Suprapubic skin (tissue), 3 donors: ENCODE results near the gene ZNF467.

ENCODE experiments used
- POLR2AphosphoS5 ChIP-seq, 3 donors: sonication (generic); formaldehyde crosslinking; IDR thresholded peaks; one replicate each; pipeline ENCODE4 v1.6.1; 2017; ENCODE audit warnings: antibody characterized with exemption in 3 of 3
- TF ChIP-seq, protein P1 (sequence below), 2 donors: fragments of 200-600 bp in 1 of 2; fragments of 450-650 bp in 1 of 2; sonication (generic) in 1 of 2; IDR thresholded peaks; one replicate each; pipeline ENCODE4 v1.5.1; 2016 to 2019; ENCODE audit warnings: antibody characterized with exemption in 2 of 2, mild to moderate bottlenecking in 1 of 2, moderate library complexity in 1 of 2

DNA sequence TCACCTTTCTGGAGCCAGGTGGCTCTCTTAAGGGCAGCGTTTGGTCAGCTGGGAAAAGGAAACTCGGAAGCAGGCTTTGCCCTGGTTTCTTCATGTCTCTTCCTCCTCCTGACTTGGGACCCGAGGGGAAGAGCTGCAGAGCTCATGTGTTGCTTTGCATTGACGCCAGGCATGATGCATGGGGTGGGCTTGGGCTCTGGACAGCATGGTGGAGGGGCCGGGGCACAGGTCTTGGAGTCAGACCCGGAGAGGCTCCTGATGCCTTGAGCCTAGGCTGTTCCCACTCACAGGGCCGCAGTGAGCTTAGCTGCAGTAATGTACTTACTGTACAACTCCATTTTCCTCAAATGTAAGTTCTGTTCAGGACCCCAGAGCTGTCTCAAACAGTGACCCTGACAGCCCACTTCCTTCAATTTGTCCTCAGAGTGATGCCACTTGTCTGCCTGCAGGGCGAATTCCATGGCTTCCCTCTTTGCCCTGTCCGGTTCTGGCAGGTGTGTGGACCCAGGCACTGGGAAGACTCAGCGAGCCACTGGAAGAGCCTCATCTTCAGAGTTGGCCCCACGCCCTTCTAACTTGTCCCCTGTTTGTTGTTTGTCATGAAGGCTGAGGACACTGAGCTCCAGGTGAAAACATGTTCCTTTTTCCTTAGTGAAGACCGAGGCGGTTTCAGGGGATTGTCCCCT is 50.2 kb downstream of the ZNF467 start:
- TF ChIP-seq POLR2AphosphoS5 (IDR thresholded peaks at IDR 0.05): no peak
- TF ChIP-seq, protein P1, sequence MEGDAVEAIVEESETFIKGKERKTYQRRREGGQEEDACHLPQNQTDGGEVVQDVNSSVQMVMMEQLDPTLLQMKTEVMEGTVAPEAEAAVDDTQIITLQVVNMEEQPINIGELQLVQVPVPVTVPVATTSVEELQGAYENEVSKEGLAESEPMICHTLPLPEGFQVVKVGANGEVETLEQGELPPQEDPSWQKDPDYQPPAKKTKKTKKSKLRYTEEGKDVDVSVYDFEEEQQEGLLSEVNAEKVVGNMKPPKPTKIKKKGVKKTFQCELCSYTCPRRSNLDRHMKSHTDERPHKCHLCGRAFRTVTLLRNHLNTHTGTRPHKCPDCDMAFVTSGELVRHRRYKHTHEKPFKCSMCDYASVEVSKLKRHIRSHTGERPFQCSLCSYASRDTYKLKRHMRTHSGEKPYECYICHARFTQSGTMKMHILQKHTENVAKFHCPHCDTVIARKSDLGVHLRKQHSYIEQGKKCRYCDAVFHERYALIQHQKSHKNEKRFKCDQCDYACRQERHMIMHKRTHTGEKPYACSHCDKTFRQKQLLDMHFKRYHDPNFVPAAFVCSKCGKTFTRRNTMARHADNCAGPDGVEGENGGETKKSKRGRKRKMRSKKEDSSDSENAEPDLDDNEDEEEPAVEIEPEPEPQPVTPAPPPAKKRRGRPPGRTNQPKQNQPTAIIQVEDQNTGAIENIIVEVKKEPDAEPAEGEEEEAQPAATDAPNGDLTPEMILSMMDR (IDR thresholded peaks at IDR 0.05): no peak
